Cardiac atrium fibroblast (primary cell): ENCODE results near the gene OR10H5. TPM values are rescaled to one million over a fixed set of nuclear protein-coding genes. Genes with fewer than 3 reads are reported as not detected.

Experiments used
- total RNA-seq: library from RNA; depleted of rRNA; stranded (reverse); fragments of >200 nt; gene quantifications from 2 replicates; pipeline ENCODE4 v1.2.3, GENCODE V29; 2015

The OR10H5 gene
- total RNA-seq: not detected in 2 replicates

DNA sequence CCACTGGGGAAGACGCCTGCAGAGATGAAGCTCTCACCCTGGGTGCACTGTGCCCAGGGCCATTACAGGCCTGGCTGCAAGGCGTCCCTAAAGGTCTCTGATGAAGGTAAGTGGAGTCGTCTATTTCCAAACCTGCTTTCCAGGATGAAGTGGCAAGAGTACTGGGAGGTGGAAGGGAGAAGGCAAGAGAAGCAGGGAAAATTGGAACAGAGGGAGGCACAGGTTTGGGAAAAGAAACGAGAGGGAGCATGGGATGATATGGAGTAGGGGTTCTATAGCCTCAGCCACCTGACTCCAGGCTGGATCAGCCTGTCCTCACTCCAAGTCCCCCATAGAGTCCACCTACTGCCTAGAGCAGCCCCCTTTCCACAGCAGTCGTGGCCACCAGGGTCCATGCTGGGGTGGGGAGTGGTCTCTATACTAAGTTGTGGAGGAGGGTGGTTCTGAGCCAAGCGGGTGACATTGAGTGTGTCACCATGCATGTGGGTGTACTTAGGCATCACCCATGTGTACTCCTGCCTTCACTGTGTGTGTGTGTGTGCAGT, at the start of gene OR10H5:
Gene OR10H5, plus strand, starts transcription at position 51 of the 545 bp plus-strand sequence. CDS start 6,388 bp downstream, outside the sequence.

GRCh38 chr19:15737722-15738121, 49.7 kb upstream of the OR10H5 start, which contains the start of gene OR10H3:
Gene OR10H3, plus strand, starts transcription at chr19:15737985. Its CDS starts 3,408 bp downstream, at chr19:15741393.

GRCh38 chr19:15815306-15815705, 27.8 kb downstream of the OR10H5 start, which contains the start of gene OR10H1:
Gene OR10H1, minus strand, starts transcription at chr19:15815664. Its CDS starts 7,627 bp downstream, at chr19:15808037.

Other genes starting within 250 kb of the OR10H5 start
- gene CYP4F8, start 172.4 kb upstream of the OR10H5 start, total RNA-seq: not detected in 2 replicates
- not detected in 2 replicates for gene CYP4F3, start 146.8 kb upstream of the OR10H5 start, total RNA-seq
- gene CYP4F12, start 114.6 kb upstream of the OR10H5 start, total RNA-seq: not detected in 2 replicates
- gene OR10H2, start 59.6 kb upstream of the OR10H5 start, total RNA-seq: not detected in 2 replicates
- gene OR10H3, start 49.7 kb upstream of the OR10H5 start, total RNA-seq: not detected in 2 replicates
- not detected in 2 replicates for gene OR10H1, start 28.0 kb downstream of the OR10H5 start, total RNA-seq
- gene CYP4F2, start 110.4 kb downstream of the OR10H5 start, total RNA-seq: not detected in 2 replicates
- gene CYP4F11, start 146.9 kb downstream of the OR10H5 start, total RNA-seq: not detected in 2 replicates
- not detected in 2 replicates for gene OR10H4, start 161.3 kb downstream of the OR10H5 start, total RNA-seq